ENCODE results near the gene ARHGAP21.
"Not testable (repeated sequence)": the region's sequence is repeated elsewhere in the genome, so short reads cannot be mapped to it uniquely, and the experiment has no call there.

The ARHGAP21 gene

DNA sequence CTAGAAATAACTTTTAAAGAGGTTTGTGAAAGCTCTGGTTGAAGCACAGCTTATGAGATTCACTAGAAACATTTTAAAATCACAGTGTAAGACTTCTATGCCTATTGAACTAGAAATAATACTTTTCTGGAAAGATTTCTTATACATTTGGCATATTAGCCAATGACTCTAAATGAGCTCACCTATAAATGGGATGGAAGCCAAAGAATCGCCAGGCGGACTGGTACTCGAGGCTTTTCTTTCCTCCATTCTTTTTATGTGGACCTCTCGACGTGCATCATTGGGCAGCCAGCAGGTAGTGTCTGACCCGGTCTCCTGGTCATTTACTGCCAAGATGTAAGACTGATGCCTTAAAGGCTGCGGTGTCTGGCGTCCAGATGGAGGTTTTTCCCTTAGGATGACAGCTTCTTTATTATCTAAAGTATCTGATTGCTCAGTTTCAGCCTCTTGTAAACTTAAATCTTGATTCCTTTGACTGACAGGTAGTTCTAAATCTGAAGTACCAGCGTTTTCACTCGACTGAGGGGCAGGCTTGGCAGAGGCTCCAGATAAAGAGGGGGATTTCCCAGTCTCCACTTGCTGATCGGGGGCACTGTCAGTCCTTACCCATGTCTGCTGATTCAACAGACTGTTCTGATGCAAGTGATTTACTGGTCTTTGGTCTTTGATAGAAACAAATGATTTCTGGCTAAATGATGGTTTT, 104.2 kb downstream of the ARHGAP21 start:
- H3K27me3 ChIP-seq (ENCODE audit: control insufficient read depth, insufficient read depth, low read length); H3K36me3 ChIP-seq (ENCODE audit: control insufficient read depth, insufficient read depth, low read length); H3K9me3 ChIP-seq (ENCODE audit: control insufficient read depth, insufficient read depth, low read length); H3K9ac ChIP-seq (ENCODE audit: low read depth, low read length); H3K4me3 ChIP-seq (ENCODE audit: low read depth, low read length); H3K4me1 ChIP-seq (ENCODE audit: control insufficient read depth, insufficient read depth, low read length): not testable (repeated sequence)

DNA sequence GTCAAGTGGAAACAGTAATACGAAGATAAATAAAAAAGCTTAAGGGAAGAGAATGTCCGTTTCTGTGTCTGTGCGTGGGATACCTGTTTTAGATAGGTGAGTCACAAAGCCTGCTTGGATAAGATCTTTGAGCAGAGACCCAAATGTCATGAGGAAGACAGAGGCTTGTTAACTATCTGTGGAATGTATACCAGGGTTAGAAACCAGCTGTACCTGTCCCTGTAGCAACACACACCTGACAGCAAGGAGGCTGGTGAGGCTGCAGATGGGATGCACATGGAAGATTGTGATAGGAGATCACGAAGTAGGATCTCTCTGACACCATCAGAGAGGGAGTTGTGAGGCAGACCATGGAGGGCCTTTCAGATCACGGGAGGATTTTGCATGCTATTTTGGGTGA, 105.3 kb downstream of the ARHGAP21 start:
- H3K27me3 ChIP-seq (ENCODE audit: control insufficient read depth, insufficient read depth, low read length) = no peaks in the 10 kb centered on the region
- H3K9ac ChIP-seq (ENCODE audit: low read depth, low read length) = no peak overlapping the region
- no peak overlapping the region for H3K4me3 ChIP-seq (ENCODE audit: low read depth, low read length)
- no peaks in the 10 kb centered on the region for H3K4me1 ChIP-seq (ENCODE audit: control insufficient read depth, insufficient read depth, low read length)
- no peaks in the 10 kb centered on the region for H3K36me3 ChIP-seq (ENCODE audit: control insufficient read depth, insufficient read depth, low read length)
- no peaks in the 10 kb centered on the region for H3K9me3 ChIP-seq (ENCODE audit: control insufficient read depth, insufficient read depth, low read length)

GRCh38 chr10:24617771-24618396, 105.8 kb downstream of the ARHGAP21 start:
- Histone ChIP-seq H3K27me3 (ENCODE audit: control insufficient read depth, insufficient read depth, low read length) (no peaks in the 10 kb centered on the region), H3K4me1 (ENCODE audit: control insufficient read depth, insufficient read depth, low read length) (no peaks in the 10 kb centered on the region), H3K4me3 (ENCODE audit: low read depth, low read length) (no peak overlapping the region), H3K36me3 (ENCODE audit: control insufficient read depth, insufficient read depth, low read length) (no peaks in the 10 kb centered on the region), H3K9me3 (ENCODE audit: control insufficient read depth, insufficient read depth, low read length) (no peaks in the 10 kb centered on the region), H3K9ac (ENCODE audit: low read depth, low read length) (no peak overlapping the region)

DNA sequence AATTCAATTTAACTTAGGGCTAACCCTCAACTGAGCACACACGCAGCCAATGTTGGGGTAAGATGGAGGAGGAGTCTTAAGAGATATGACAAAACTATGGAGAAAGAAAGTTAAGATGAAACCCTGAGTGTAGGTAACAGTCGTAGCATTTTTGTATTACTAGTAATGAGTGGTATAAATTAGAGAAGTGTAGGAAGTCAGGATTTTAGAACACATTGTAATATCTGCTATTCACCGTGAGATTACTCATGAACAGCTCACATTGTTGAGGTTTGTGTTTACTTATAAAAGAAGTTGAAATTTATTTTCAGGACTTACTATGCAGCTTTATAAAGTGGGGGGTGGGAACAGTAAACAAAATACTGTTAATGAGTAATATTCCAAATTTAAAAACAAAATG, 107.2 kb downstream of the ARHGAP21 start:
- no peaks in the 10 kb centered on the region for H3K27me3 ChIP-seq (ENCODE audit: control insufficient read depth, insufficient read depth, low read length)
- no peaks in the 10 kb centered on the region for H3K36me3 ChIP-seq (ENCODE audit: control insufficient read depth, insufficient read depth, low read length)
- no peaks in the 10 kb centered on the region for H3K9me3 ChIP-seq (ENCODE audit: control insufficient read depth, insufficient read depth, low read length)
- H3K4me1 ChIP-seq (ENCODE audit: control insufficient read depth, insufficient read depth, low read length) = no peaks in the 10 kb centered on the region
- H3K9ac ChIP-seq (ENCODE audit: low read depth, low read length) = no peak overlapping the region
- no peak overlapping the region for H3K4me3 ChIP-seq (ENCODE audit: low read depth, low read length)

GRCh38 chr10:24606021-24606420, 117.7 kb downstream of the ARHGAP21 start:
- no peak overlapping the region for H3K4me3 ChIP-seq (ENCODE audit: low read depth, low read length)
- no peaks in the 10 kb centered on the region for H3K4me1 ChIP-seq (ENCODE audit: control insufficient read depth, insufficient read depth, low read length)
- H3K27me3 ChIP-seq (ENCODE audit: control insufficient read depth, insufficient read depth, low read length) = no peaks in the 10 kb centered on the region
- H3K9ac ChIP-seq (ENCODE audit: low read depth, low read length) = no peak overlapping the region
- H3K9me3 ChIP-seq (ENCODE audit: control insufficient read depth, insufficient read depth, low read length) = no peaks in the 10 kb centered on the region
- no peaks in the 10 kb centered on the region for H3K36me3 ChIP-seq (ENCODE audit: control insufficient read depth, insufficient read depth, low read length)

GRCh38 chr10:24605141-24605540, 118.5 kb downstream of the ARHGAP21 start:
- no peak overlapping the region for H3K4me3 ChIP-seq (ENCODE audit: low read depth, low read length)
- no peaks in the 10 kb centered on the region for H3K27me3 ChIP-seq (ENCODE audit: control insufficient read depth, insufficient read depth, low read length)
- no peaks in the 10 kb centered on the region for H3K4me1 ChIP-seq (ENCODE audit: control insufficient read depth, insufficient read depth, low read length)
- H3K9ac ChIP-seq (ENCODE audit: low read depth, low read length) = no peak overlapping the region
- no peaks in the 10 kb centered on the region for H3K9me3 ChIP-seq (ENCODE audit: control insufficient read depth, insufficient read depth, low read length)
- no peaks in the 10 kb centered on the region for H3K36me3 ChIP-seq (ENCODE audit: control insufficient read depth, insufficient read depth, low read length)

DNA sequence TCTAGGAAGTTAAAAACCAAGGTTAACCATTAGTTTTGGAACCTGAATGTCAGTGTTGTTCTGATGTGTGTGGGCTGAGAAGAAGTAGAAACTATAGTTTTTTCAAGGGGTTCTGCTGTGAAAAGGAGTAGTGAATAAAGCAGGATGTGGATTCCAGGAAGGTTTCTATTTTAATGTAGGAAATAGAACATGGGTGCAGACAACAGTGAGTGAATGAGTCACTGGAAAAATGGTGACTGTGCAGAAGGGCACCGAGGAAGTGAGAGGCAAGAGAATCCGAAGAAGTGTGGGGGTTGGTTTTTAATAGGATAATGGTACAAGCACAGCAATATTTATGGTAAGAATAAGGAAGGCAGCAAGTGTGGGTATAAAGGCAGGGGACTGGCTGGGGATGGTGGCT, 120.4 kb downstream of the ARHGAP21 start:
- no peaks in the 10 kb centered on the region for H3K36me3 ChIP-seq (ENCODE audit: control insufficient read depth, insufficient read depth, low read length)
- no peak overlapping the region for H3K9ac ChIP-seq (ENCODE audit: low read depth, low read length)
- H3K9me3 ChIP-seq (ENCODE audit: control insufficient read depth, insufficient read depth, low read length) = no peaks in the 10 kb centered on the region
- H3K27me3 ChIP-seq (ENCODE audit: control insufficient read depth, insufficient read depth, low read length) = no peaks in the 10 kb centered on the region
- no peak overlapping the region for H3K4me3 ChIP-seq (ENCODE audit: low read depth, low read length)
- H3K4me1 ChIP-seq (ENCODE audit: control insufficient read depth, insufficient read depth, low read length) = no peaks in the 10 kb centered on the region

DNA sequence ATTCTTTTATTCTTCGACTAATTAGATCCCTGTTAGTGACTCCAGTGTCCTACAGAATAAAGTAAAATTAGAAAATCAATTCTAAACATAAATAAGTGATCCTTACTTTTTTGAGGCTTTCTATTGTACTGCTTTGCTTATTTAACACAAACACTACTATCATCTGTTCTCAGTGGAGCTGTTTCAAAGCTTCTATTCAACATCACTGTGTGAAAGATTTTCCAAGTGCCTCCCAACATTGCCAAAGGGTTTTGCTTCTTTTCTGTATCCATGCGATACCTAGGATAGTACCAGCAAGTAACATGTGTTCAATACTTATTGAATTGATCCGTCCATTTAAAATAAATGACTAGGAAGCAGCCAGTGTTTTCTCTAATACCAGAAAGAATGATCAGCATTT, 125.7 kb downstream of the ARHGAP21 start:
- Histone ChIP-seq H3K9ac (ENCODE audit: low read depth, low read length) (no peak overlapping the region), H3K36me3 (ENCODE audit: control insufficient read depth, insufficient read depth, low read length) (no peaks in the 10 kb centered on the region), H3K4me1 (ENCODE audit: control insufficient read depth, insufficient read depth, low read length) (no peaks in the 10 kb centered on the region), H3K4me3 (ENCODE audit: low read depth, low read length) (no peak overlapping the region), H3K9me3 (ENCODE audit: control insufficient read depth, insufficient read depth, low read length) (no peaks in the 10 kb centered on the region), H3K27me3 (ENCODE audit: control insufficient read depth, insufficient read depth, low read length) (no peaks in the 10 kb centered on the region)

DNA sequence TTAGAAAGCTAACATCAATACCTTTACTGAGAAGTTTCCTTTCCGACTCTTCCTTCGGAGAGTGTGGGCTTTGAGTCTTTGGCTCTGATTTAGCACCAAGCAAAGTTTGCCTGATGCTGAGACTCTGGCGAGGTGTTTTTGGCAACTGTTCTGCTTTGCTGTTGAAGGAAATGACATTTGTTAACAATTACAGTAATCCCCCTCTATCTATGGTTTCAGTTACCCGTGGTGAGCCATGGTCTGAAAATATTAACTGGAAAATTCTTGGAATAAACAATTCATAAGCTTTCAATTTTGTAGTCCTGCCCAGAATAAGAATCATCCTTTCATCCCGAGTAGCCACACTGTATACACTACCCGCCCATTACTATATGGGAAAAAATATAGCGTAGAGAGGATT, 126.3 kb downstream of the ARHGAP21 start:
- Histone ChIP-seq H3K36me3 (ENCODE audit: control insufficient read depth, insufficient read depth, low read length) (no peaks in the 10 kb centered on the region), H3K9ac (ENCODE audit: low read depth, low read length) (no peak overlapping the region), H3K4me3 (ENCODE audit: low read depth, low read length) (no peak overlapping the region), H3K4me1 (ENCODE audit: control insufficient read depth, insufficient read depth, low read length) (no peaks in the 10 kb centered on the region), H3K9me3 (ENCODE audit: control insufficient read depth, insufficient read depth, low read length) (no peaks in the 10 kb centered on the region), H3K27me3 (ENCODE audit: control insufficient read depth, insufficient read depth, low read length) (no peaks in the 10 kb centered on the region)

DNA sequence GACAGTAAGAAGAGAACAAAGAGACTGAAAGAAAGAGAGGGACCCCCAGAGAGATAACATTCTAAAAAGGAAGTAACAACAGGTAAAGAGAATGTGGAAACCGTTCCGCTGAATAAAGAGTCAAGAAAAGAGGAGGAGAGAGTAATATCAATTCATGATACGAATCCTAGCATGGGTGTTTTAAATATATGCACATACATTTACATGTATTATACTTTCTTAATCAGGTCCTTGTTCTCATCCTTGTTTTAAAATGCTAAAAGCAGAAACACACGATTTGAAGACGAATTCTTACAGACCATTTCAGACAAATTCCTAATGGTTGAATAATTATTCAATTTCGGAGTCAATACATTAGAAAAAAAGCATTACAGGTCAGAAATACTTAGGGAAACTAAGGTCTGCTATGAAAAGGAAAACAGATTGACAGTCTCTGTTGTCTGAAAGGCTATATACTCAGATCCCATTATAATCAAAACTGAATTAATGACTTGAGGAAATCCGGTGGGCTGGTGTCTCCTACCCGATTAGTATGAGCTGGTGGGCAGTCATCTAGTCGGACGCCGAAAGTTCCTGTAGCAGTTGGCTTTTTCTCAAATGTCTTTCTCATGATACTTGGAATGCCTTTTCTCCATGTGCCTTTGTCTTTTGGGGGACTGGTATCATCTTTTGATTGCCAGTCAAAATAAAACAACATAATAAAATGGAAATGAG, 127.3 kb downstream of the ARHGAP21 start:
- no peaks in the 10 kb centered on the region for H3K27me3 ChIP-seq (ENCODE audit: control insufficient read depth, insufficient read depth, low read length)
- H3K9ac ChIP-seq (ENCODE audit: low read depth, low read length) = no peak overlapping the region
- H3K36me3 ChIP-seq (ENCODE audit: control insufficient read depth, insufficient read depth, low read length) = no peaks in the 10 kb centered on the region

DNA sequence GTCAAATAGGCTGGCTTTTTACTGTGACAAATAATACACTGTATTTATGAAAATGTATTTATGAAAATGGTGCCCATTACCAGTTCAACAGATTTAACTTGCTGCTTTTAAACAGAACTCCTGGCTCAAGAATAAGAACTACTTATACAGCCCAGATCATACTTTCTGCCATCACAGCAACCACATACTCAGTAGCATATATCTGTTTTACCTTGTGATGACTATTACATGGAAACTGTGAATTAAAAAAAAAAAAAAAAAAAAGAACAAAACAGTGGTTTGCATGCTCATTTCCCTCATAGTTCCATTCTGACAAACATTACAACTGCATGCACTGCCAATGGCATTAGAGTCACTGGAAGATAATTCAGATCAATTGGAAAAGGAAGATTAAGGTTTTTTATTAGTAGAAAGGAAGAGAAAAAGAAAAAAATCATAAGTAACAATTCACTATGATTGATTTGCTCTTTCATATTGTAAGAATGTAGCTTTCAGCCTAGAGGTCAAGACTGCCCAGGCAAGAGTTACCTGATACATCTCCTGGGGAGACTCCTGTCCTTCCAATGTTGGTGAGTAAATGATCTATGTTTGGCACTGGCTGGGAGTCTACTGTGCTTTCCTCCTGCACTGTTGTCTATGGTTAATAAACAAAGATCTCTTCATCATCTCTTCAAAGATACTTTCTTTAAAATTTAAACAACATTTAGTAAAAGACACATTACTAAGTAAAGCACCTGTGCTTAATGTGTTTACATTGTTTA, 132.8 kb downstream of the ARHGAP21 start:
- H3K27me3 ChIP-seq (ENCODE audit: control insufficient read depth, insufficient read depth, low read length) = no peaks in the 10 kb centered on the region
- no peaks in the 10 kb centered on the region for H3K9me3 ChIP-seq (ENCODE audit: control insufficient read depth, insufficient read depth, low read length)
- H3K36me3 ChIP-seq (ENCODE audit: control insufficient read depth, insufficient read depth, low read length) = no peaks in the 10 kb centered on the region
- no peak overlapping the region for H3K9ac ChIP-seq (ENCODE audit: low read depth, low read length)
- H3K4me3 ChIP-seq (ENCODE audit: low read depth, low read length) = no peak overlapping the region
- H3K4me1 ChIP-seq (ENCODE audit: control insufficient read depth, insufficient read depth, low read length) = no peaks in the 10 kb centered on the region

More for the DNA sequence above, 127.3 kb downstream of the ARHGAP21 start:
- Histone ChIP-seq H3K9me3 (ENCODE audit: control insufficient read depth, insufficient read depth, low read length) (no peaks in the 10 kb centered on the region), H3K4me3 (ENCODE audit: low read depth, low read length) (no peak overlapping the region), H3K4me1 (ENCODE audit: control insufficient read depth, insufficient read depth, low read length) (no peaks in the 10 kb centered on the region)
